Tibial artery (tissue), 4 donors: ENCODE measurements around the gene VWA1.

Experiments used
- DNase-seq, 2 donors: peaks; one replicate each; pipeline ENCODE4 v3.0.0-alpha.2; 2019
- H3K27ac ChIP-seq, 2 donors: fragments of 200-600 bp; sonication (generic) in 1 of 2; 1 replicate in 1 of 2; 2 replicates in 1 of 2; pipeline ENCODE4 v1.5.1; 2018 to 2019; ENCODE audit warnings: mild to moderate bottlenecking in 1 of 2
- H3K27me3 ChIP-seq, 2 donors: fragments of 200-600 bp; sonication (generic) in 1 of 2; one replicate each; pipeline versions ENCODE4 v1.5.1 to v1.6.0; 2016 to 2019
- H3K36me3 ChIP-seq, 3 donors: fragments of 200-600 bp; sonication (generic) in 2 of 3; one replicate each; pipeline ENCODE4 v1.5.1; 2016 to 2019; ENCODE audit warnings: mild to moderate bottlenecking in 2 of 3
- H3K4me1 ChIP-seq, 4 donors: fragments of 200-600 bp; sonication (generic) in 2 of 4; 1 replicate in 3 of 4; 2 replicates in 1 of 4; pipeline ENCODE4 v1.5.1; 2016 to 2019
- H3K4me3 ChIP-seq, 2 donors: fragments of 200-600 bp; sonication (generic) in 1 of 2; 1 replicate in 1 of 2; 2 replicates in 1 of 2; pipeline ENCODE4 v1.5.1; 2018 to 2019; ENCODE audit warnings: mild to moderate bottlenecking in 2 of 2
- H3K9me3 ChIP-seq, 3 donors: fragments of 200-600 bp; sonication (generic) in 1 of 3; one replicate each; pipeline ENCODE4 v1.5.1; 2016 to 2019
- intact Hi-C: fragments of 100-400 bp; cut with DNase I; formaldehyde crosslinking; loops from one replicate; pipeline ENCODE4 v1.15.0; 2023; ENCODE audit warnings: low total_unique reads
- TF ChIP-seq, protein P1 (sequence below), 2 experiments: fragments of 200-600 bp in 1 of 2; fragments of 450-650 bp in 1 of 2; IDR thresholded peaks; one replicate each; pipeline ENCODE4 v1.5.1; 2017 to 2019; ENCODE audit warnings: antibody characterized with exemption in 2 of 2, mild to moderate bottlenecking in 1 of 2, moderate library complexity in 1 of 2

The VWA1 gene

DNA sequence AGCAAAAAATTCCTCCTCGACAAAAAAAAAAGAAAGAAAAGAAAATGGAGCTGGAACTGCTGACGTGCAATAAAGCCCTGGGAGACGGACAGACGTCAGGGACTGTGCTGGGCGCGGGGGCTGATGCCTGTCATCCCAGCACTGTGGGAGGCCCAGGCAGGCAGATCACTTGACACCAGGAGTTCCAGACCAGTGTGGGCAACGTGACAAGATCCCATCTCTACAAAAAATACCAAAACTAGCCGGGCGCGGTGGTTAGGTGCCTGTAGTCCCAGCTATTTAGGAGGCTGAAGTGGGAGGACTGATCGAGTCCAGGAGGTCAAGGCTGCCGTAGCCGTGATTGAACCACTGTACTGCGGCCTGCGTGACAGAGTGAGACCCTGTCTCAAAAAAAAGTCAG is 10.8 kb upstream of the VWA1 start:
- peaks cover 0 to 15% (median 13%) of the 10 kb centered on the region in 4 donors for H3K4me1 ChIP-seq
- DNase-seq, result no peak
- no peak overlapping the region for H3K27ac ChIP-seq
- H3K36me3 ChIP-seq, result no peaks in the 10 kb centered on the region
- peaks cover 0 to 50% of the 10 kb centered on the region in 2 donors for H3K27me3 ChIP-seq
- intact Hi-C loops, result no loop called here
- H3K9me3 ChIP-seq, result no peaks in the 10 kb centered on the region
- TF ChIP-seq, protein P1, sequence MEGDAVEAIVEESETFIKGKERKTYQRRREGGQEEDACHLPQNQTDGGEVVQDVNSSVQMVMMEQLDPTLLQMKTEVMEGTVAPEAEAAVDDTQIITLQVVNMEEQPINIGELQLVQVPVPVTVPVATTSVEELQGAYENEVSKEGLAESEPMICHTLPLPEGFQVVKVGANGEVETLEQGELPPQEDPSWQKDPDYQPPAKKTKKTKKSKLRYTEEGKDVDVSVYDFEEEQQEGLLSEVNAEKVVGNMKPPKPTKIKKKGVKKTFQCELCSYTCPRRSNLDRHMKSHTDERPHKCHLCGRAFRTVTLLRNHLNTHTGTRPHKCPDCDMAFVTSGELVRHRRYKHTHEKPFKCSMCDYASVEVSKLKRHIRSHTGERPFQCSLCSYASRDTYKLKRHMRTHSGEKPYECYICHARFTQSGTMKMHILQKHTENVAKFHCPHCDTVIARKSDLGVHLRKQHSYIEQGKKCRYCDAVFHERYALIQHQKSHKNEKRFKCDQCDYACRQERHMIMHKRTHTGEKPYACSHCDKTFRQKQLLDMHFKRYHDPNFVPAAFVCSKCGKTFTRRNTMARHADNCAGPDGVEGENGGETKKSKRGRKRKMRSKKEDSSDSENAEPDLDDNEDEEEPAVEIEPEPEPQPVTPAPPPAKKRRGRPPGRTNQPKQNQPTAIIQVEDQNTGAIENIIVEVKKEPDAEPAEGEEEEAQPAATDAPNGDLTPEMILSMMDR (IDR thresholded peaks at IDR 0.05), result no peak
- H3K4me3 ChIP-seq, result no peak overlapping the region

DNA sequence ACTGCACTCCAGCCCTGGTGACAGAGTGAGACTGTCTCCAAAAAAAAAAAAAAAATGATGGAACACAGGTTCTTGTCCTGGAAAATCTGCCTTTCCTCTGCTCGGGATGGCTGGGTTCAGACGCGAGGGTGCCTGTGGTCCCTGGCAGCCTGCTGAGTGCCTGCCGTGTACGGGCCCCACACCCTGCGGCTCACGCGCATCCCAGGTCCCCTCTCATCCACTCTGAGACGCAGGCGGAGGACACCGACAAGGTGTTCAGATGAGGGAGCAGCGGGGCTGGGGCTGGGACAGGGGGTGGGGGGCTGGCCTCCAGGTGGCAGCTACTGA is 10.1 kb upstream of the VWA1 start:
- no peaks in the 10 kb centered on the region for H3K9me3 ChIP-seq
- H3K36me3 ChIP-seq, result no peaks in the 10 kb centered on the region
- no peak for DNase-seq
- TF ChIP-seq, protein P1 (IDR thresholded peaks at IDR 0.05), result no peak
- no peak overlapping the region for H3K4me3 ChIP-seq
- H3K27ac ChIP-seq, result no peak overlapping the region
- peaks cover 0 to 46% of the 10 kb centered on the region in 2 donors for H3K27me3 ChIP-seq
- H3K4me1 ChIP-seq, result peaks cover 0 to 18% (median 14%) of the 10 kb centered on the region in 4 donors
- intact Hi-C loops, result no loop called here

DNA sequence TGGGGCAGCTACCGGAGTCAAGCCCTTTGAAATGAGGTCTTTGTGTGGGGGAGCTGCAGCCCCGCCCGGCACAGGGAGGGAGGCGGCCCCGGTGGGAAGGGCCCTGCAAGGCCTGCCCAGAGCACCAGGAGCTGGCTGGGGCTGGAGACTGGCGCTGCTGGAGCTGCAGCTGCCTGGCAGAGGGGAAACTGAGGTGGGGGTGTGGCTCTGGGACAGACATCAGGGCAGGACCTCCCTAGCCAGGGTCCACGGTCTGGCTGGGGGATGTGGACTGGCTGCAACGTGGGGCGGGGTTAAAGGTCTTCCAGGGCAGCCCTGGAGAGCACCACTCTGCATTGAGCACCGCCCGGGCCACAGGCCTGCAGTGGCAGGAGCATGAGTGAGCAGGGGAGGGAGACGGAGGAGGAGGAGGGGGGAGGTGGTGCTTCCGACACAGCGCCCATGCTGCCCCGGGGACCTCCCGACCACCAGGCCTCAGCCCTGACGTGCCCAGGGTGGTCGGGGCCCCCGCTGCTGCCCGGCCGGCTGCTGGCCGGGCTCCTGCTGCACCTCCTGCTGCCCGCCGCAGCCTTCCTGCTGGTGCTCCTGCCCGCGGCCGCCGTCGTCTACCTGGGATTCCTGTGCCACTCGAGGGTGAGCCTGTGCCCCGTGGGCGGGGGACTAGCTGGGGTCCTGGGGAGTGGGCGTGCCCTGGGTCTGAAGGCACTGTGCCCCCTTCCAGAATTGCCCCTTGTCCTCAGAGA is 9.6 kb upstream of the VWA1 start:
- peaks cover 0 to 41% of the 10 kb centered on the region in 2 donors for H3K27me3 ChIP-seq
- no peaks in the 10 kb centered on the region for H3K9me3 ChIP-seq
- H3K27ac ChIP-seq, result no peak overlapping the region
- no peaks in the 10 kb centered on the region for H3K36me3 ChIP-seq
- intact Hi-C loops, result no loop called here
- H3K4me3 ChIP-seq, result no peak overlapping the region
- TF ChIP-seq, protein P1 (IDR thresholded peaks at IDR 0.05), result no peak
- no peak for DNase-seq
- H3K4me1 ChIP-seq, result peaks cover 0 to 20% (median 15%) of the 10 kb centered on the region in 4 donors

DNA sequence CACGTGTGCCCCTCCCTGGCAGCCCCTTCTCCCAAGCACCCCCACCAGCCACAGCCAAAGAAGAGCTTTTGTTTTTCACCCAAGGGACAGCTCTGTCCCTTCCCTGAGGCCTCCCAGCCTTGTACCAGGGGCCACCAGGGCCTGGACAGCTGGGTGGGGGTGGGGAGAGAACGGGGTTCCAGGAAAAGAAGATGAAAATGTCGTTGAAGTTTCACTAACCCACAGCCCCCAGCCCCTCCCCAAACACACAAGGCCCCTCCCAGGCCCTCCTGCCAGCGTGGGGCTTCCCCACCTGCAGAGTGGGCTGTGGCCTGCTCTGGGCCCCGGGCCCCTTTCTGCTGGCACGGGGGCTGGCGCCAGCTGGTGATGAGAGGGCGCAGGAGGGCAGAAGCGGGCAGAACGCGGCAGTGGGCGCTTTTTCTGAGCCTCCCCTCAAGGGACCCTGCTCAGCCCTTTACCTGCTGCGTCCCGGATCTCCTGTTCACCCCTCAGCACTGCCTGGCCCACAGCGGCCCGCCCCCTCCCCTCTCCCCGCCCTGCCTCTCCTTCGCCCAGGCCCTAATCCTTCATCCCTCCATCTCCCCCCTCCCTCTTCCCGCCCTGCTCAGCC is 8.9 kb upstream of the VWA1 start:
- Histone ChIP-seq H3K4me3 (no peak overlapping the region), H3K9me3 (no peaks in the 10 kb centered on the region), H3K36me3 (no peaks in the 10 kb centered on the region), H3K27me3 (peaks cover 0 to 34% of the 10 kb centered on the region in 2 donors), H3K4me1 (peaks cover under 1 to 27% (median 22%) of the 10 kb centered on the region in 4 donors), H3K27ac (no peak overlapping the region)
- TF ChIP-seq, protein P1 (IDR thresholded peaks at IDR 0.05), result no peak
- DNase-seq, result no peak
- intact Hi-C loops, result no loop called here

DNA sequence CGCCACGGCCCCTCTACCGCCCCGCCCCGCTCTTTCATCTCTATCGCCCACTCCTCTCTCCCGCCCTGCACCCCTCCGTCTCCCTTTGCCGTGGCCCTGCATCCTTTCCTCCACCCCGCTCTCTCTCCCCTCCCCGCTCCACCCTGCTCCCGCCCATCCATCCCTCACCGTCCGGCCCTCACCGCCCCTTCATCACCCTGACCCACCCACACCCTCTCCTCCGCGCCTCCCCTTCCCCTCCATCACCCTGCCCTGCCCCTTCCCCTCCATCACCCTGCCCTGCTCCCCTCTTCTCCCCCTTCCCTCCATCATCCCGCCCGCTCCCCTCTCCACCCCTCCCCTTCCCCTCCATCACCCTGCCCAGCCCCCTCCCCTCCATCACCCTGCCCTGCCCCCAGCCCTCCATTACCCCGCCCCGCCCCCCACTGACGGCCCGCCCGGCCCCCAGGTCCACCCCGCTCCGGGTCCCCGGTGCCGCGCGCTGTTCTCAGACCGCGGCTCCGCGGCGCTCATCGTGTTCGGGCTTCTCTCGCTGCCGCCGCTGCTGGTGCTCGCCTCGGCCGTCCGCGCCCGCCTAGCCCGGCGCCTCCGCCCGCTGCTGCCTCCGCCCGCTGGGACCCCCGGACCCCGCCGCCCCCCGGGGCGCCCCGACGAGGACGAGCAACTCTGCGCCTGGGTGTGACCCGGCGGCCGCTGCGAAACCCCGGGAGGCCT is 8.2 kb upstream of the VWA1 start:
- H3K36me3 ChIP-seq, result no peaks in the 10 kb centered on the region
- H3K9me3 ChIP-seq, result no peaks in the 10 kb centered on the region
- intact Hi-C loops, result no loop called here
- peaks cover 0 to 27% of the 10 kb centered on the region in 2 donors for H3K27me3 ChIP-seq
- peak overlapping the region in 1 of 2 donors; percentile 33 for H3K27ac ChIP-seq
- DNase-seq, result peak in 1 of 2 donors; percentile 68
- peak overlapping the region; percentile 27 to 46 for H3K4me3 ChIP-seq
- peaks cover 4 to 34% (median 28%) of the 10 kb centered on the region in 4 donors for H3K4me1 ChIP-seq
- TF ChIP-seq, protein P1 (IDR thresholded peaks at IDR 0.05), result no peak
